Liver (tissue), 9 donors: ENCODE results near the gene SCN10A. TPM values are rescaled to one million over a fixed set of nuclear protein-coding genes. Genes with fewer than 3 reads are reported as not detected.

Source experiments
- DNase-seq: peaks from one replicate; pipeline ENCODE4 v3.0.0-alpha.2; 2017; ENCODE audit warnings: low spot score
- H3K27ac ChIP-seq, 2 donors: one replicate each; pipeline ENCODE4 v1.7.0; 2013; ENCODE audit warnings: inconsistent platforms in 2 of 2, low read length in 2 of 2, control low read depth in 1 of 2, low read depth in 1 of 2, mild to moderate bottlenecking in 1 of 2
- H3K27me3 ChIP-seq, 4 donors: one replicate each; pipeline versions ENCODE4 v1.6.1 to v1.7.0; 2013; ENCODE audit warnings: low read length in 3 of 4, inconsistent platforms in 1 of 4, mild to moderate bottlenecking in 1 of 4, moderate library complexity in 1 of 4; ENCODE audit not compliant: control insufficient read depth in 4 of 4, insufficient read depth in 4 of 4
- H3K36me3 ChIP-seq, 4 donors: one replicate each; pipeline versions ENCODE4 v1.6.1 to v1.7.0; 2013; ENCODE audit warnings: low read length in 3 of 4, mild to moderate bottlenecking in 3 of 4, low read depth in 1 of 4, moderate library complexity in 1 of 4; ENCODE audit not compliant: control insufficient read depth in 4 of 4, insufficient read depth in 3 of 4
- H3K4me1 ChIP-seq, 4 donors: one replicate each; pipeline versions ENCODE4 v1.6.1 to v1.7.0; 2013; ENCODE audit warnings: low read length in 3 of 4, mild to moderate bottlenecking in 3 of 4, moderate library complexity in 1 of 4; ENCODE audit not compliant: control insufficient read depth in 4 of 4, insufficient read depth in 4 of 4
- H3K4me3 ChIP-seq, 3 donors: one replicate each; pipeline versions ENCODE4 v1.6.1 to v1.7.0; 2013; ENCODE audit warnings: low read length in 3 of 3, control low read depth in 1 of 3, low read depth in 1 of 3, mild to moderate bottlenecking in 1 of 3
- H3K9ac ChIP-seq, 2 donors: one replicate each; pipeline ENCODE4 v1.7.0; 2013; ENCODE audit warnings: low read length in 2 of 2, mild to moderate bottlenecking in 2 of 2, moderate library complexity in 2 of 2, control low read depth in 1 of 2, low read depth in 1 of 2
- H3K9me3 ChIP-seq, 4 donors: one replicate each; pipeline versions ENCODE4 v1.6.1 to v1.7.0; 2013; ENCODE audit warnings: low read length in 3 of 4; ENCODE audit not compliant: control insufficient read depth in 4 of 4
- EGR1 ChIP-seq, 2 donors: IDR thresholded peaks; 2 replicates each; pipeline ENCODE4 v1.6.1; 2016 to 2018; ENCODE audit warnings: antibody characterized with exemption in 2 of 2, low read depth in 2 of 2
- FOXA1 ChIP-seq: IDR thresholded peaks from 2 replicates; pipeline ENCODE4 v1.6.1; 2016; ENCODE audit warnings: antibody characterized with exemption
- FOXA2 ChIP-seq: IDR thresholded peaks from 2 replicates; pipeline ENCODE4 v1.6.1; 2016; ENCODE audit warnings: antibody characterized with exemption
- GABPA ChIP-seq, 2 donors: IDR thresholded peaks in 1 of 2; conservative IDR thresholded peaks in 1 of 2; 2 replicates each; pipeline ENCODE4 v1.6.1; 2016; ENCODE audit warnings: antibody characterized with exemption in 2 of 2, mild to moderate bottlenecking in 1 of 2, moderate library complexity in 1 of 2
- HNF4A ChIP-seq, 2 donors: conservative IDR thresholded peaks; 2 replicates each; pipeline ENCODE4 v1.6.1; 2016; ENCODE audit warnings: antibody characterized with exemption in 2 of 2, mild to moderate bottlenecking in 2 of 2
- HNF4G ChIP-seq: IDR thresholded peaks from 2 replicates; pipeline ENCODE4 v1.6.1; 2016; ENCODE audit warnings: antibody characterized with exemption
- JUND ChIP-seq, 2 donors: IDR thresholded peaks; 2 replicates each; pipeline ENCODE4 v1.6.1; 2016; ENCODE audit warnings: antibody characterized with exemption in 2 of 2
- NR2F2 ChIP-seq: IDR thresholded peaks from 2 replicates; pipeline ENCODE4 v1.6.1; 2016; ENCODE audit warnings: antibody characterized with exemption
- RAD21 ChIP-seq, 2 donors: IDR thresholded peaks; 2 replicates each; pipeline ENCODE4 v1.6.1; 2016; ENCODE audit warnings: antibody characterized with exemption in 2 of 2, mild to moderate bottlenecking in 2 of 2
- SP1 ChIP-seq: IDR thresholded peaks from 2 replicates; pipeline ENCODE4 v1.6.1; 2018; ENCODE audit warnings: antibody characterized with exemption, mild to moderate bottlenecking
- TAF1 ChIP-seq: conservative IDR thresholded peaks from 2 replicates; pipeline ENCODE4 v1.6.1; 2016; ENCODE audit warnings: antibody characterized with exemption, mild to moderate bottlenecking
- YY1 ChIP-seq: IDR thresholded peaks from 2 replicates; pipeline ENCODE4 v1.6.1; 2016; ENCODE audit warnings: antibody characterized with exemption, mild to moderate bottlenecking
- ZBTB33 ChIP-seq: IDR thresholded peaks from 2 replicates; pipeline ENCODE4 v1.6.1; 2016; ENCODE audit warnings: antibody characterized with exemption
- WGBS: extraction: QIAGEN DNeasy Blood & Tissue Kit; methylation state at CpG from one replicate; pipeline ENCODE4 v1.1.7; 2013; 5-methylcytosine and 5-hydroxymethylcytosine counted together
- polyA plus RNA-seq, 2 donors: library from polyadenylated mRNA; stranded (reverse) in 1 of 2; unstranded in 1 of 2; fragments of 200-250 nt in 1 of 2; fragments of >200 nt in 1 of 2; fragmentation: Nextera tagmentation in 1 of 2; extraction: Ambion mirVana in 1 of 2; gene quantifications; one replicate each; pipeline versions ENCODE4 v1.2.1 to v1.2.3, GENCODE V29; 2013 to 2015
- total RNA-seq, 2 donors: library from RNA; depleted of rRNA; stranded (reverse); fragments of >200 nt; gene quantifications; one replicate each; pipeline ENCODE4 v1.2.3, GENCODE V29; 2014
- TF ChIP-seq, protein P1 (sequence below): IDR thresholded peaks from 2 replicates; pipeline ENCODE4 v1.6.1; 2016; ENCODE audit warnings: antibody characterized with exemption
- TF ChIP-seq, protein P2 (sequence below): IDR thresholded peaks from 2 replicates; pipeline ENCODE4 v1.6.1; 2016; ENCODE audit warnings: antibody characterized with exemption, mild to moderate bottlenecking
- TF ChIP-seq, protein P3 (sequence below): IDR thresholded peaks from 2 replicates; pipeline ENCODE4 v1.6.1; 2016; ENCODE audit warnings: antibody characterized with exemption
- donor health status: healthy.
- donor health status: healthy.
- donor health status: healthy.
- donor health status: healthy.
- donor health status: healthy.

The SCN10A gene
- total and polyA plus RNA-seq, 4 donors, result under 0.01 TPM; not detected in 3

- TF ChIP-seq ZBTB33 (no peak), GABPA (IDR thresholded peaks at IDR 0.05 in 1 of 2, conservative IDR thresholded peaks at IDR 0.05 in 1 of 2) (no peak), JUND (IDR thresholded peaks at IDR 0.05) (no peak), FOXA1 (no peak), NR2F2 (no peak)
Measured at GRCh38 chr3:38711321-38711720, 104.7 kb downstream of the SCN10A start (continued).

GRCh38 chr3:38707730-38708129, 108.3 kb downstream of the SCN10A start:
- Histone ChIP-seq H3K27ac (no peak overlapping the region), H3K36me3 (no peaks in the 10 kb centered on the region), H3K27me3 (peaks cover 0 to 5% (median 0%) of the 10 kb centered on the region in 4 donors), H3K4me3 (no peak overlapping the region), H3K4me1 (no peaks in the 10 kb centered on the region), H3K9ac (no peak overlapping the region), H3K9me3 (no peaks in the 10 kb centered on the region)
- 5% methylated on average over 1 of the region's 1 CpG for WGBS
- TF ChIP-seq JUND (IDR thresholded peaks at IDR 0.05) (no peak), FOXA2 (no peak), SP1 (no peak), EGR1 (IDR thresholded peaks at IDR 0.05; ENCODE audit: low read depth in 2 of 2) (no peak), YY1 (no peak), TAF1 (no peak), NR2F2 (no peak), ZBTB33 (no peak), HNF4A (conservative IDR thresholded peaks at IDR 0.05) (no peak), RAD21 (IDR thresholded peaks at IDR 0.05) (no peak), FOXA1 (no peak), GABPA (IDR thresholded peaks at IDR 0.05 in 1 of 2, conservative IDR thresholded peaks at IDR 0.05 in 1 of 2) (no peak), HNF4G (no peak)
- TF ChIP-seq, protein P1, sequence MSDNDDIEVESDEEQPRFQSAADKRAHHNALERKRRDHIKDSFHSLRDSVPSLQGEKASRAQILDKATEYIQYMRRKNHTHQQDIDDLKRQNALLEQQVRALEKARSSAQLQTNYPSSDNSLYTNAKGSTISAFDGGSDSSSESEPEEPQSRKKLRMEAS, result no peak
- TF ChIP-seq, protein P2, sequence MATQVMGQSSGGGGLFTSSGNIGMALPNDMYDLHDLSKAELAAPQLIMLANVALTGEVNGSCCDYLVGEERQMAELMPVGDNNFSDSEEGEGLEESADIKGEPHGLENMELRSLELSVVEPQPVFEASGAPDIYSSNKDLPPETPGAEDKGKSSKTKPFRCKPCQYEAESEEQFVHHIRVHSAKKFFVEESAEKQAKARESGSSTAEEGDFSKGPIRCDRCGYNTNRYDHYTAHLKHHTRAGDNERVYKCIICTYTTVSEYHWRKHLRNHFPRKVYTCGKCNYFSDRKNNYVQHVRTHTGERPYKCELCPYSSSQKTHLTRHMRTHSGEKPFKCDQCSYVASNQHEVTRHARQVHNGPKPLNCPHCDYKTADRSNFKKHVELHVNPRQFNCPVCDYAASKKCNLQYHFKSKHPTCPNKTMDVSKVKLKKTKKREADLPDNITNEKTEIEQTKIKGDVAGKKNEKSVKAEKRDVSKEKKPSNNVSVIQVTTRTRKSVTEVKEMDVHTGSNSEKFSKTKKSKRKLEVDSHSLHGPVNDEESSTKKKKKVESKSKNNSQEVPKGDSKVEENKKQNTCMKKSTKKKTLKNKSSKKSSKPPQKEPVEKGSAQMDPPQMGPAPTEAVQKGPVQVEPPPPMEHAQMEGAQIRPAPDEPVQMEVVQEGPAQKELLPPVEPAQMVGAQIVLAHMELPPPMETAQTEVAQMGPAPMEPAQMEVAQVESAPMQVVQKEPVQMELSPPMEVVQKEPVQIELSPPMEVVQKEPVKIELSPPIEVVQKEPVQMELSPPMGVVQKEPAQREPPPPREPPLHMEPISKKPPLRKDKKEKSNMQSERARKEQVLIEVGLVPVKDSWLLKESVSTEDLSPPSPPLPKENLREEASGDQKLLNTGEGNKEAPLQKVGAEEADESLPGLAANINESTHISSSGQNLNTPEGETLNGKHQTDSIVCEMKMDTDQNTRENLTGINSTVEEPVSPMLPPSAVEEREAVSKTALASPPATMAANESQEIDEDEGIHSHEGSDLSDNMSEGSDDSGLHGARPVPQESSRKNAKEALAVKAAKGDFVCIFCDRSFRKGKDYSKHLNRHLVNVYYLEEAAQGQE, result no peak
- TF ChIP-seq, protein P3, sequence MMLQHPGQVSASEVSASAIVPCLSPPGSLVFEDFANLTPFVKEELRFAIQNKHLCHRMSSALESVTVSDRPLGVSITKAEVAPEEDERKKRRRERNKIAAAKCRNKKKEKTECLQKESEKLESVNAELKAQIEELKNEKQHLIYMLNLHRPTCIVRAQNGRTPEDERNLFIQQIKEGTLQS, result no peak
- no peak for DNase-seq
